ENCODE results near the gene MEF2A. TPM values are rescaled to one million over a fixed set of nuclear protein-coding genes. Genes with fewer than 3 reads are reported as not detected.
A peak's percentile ranks its signal among the peaks of the same experiment; 100 is the strongest.

Gene MEF2A
- total and polyA plus RNA-seq, 2 donors (not counting 1 experiment from before 2014, with no cell fraction given) = 44.0 to 102 TPM

DNA sequence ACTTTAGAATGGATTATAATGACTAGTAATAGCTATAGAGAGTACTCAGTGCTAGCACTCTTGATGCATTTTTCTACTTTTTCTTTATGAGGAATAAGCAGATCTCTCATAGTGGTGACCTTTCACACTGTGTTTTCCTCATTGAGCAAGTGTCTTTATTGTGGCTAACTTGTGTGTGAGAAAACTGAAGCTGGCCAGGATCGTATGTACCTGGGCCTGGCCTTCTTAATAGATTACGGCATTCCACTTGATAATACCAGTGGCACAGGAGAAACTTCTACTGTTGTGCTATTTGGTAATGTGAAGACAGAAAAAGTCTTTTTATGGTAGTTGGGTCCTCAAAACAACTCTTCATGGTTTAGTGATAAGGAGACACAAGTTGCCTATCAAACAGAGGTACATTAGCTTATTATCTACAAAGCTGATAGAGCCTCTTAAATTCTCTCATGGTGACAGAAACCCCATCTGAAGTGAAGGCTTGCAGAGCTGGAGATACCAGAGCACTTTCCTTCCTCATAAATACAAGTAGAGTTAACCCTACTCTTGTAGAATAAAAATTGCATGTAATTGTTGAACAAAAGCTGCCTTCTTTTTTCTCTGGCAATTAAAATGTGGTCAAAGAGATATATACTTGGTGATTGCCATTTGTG is 102.9 kb downstream of the MEF2A start:
- H3K79me2 ChIP-seq (ENCODE audit: control insufficient read depth, insufficient read depth, low read length) = peaks cover 4% of the 10 kb centered on the region

DNA sequence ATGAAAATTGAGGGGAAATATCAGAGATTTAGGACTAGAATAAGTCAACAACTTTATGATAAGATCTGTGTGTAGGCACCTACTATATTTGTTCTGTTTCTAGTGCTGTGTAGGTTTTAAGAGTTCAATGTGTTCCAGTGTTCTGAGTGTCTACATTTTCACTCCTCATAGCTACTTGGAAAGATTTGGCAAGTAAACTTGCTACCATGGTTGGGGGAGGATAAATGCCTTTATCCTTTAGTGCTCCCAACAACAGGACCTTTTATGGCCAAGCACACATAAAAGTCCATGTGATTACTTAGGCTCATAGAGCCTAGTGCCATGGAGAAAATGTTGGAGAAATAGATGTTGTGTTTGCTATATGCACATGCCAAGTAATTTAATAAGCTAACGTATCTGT is 103.5 kb downstream of the MEF2A start:
- H3K4me1 Mint-ChIP-seq = peaks cover 1% of the 10 kb centered on the region
- no peak overlapping the region for H3K4me3 Mint-ChIP-seq
- H4K20me1 ChIP-seq (ENCODE audit: control insufficient read depth, insufficient read depth, low read length, poor library complexity, severe bottlenecking) = no peaks in the 10 kb centered on the region

More for the DNA sequence above, 102.9 kb downstream of the MEF2A start:
- no peaks in the 10 kb centered on the region for H3K27me3 ChIP-seq (replicated peaks in 1 of 4; ENCODE audit: control extremely low read depth in 1 of 4, control insufficient read depth in 3 of 4, insufficient read depth in 4 of 4, low read length in 3 of 4)
- ChIA-PET CTCF (interaction anchor here (1.2 to 3.3 kb wide), 3 partner anchors 36 to 396 kb away, joined by 4 to 14 read pairs (median 10); no protein-coding TSS in a partner anchor), POLR2A (no interaction called here)
- WGBS (ENCODE audit: insufficient coverage) = 83% methylated on average over 1 of the region's 2 CpGs
- H3K27ac Mint-ChIP-seq = no peak overlapping the region
- peak overlapping the region in 1 of 2 donors; percentile 2 for H3K27ac ChIP-seq (ENCODE audit: low read length in 2 of 2)
- DNase-seq (no peak), ATAC-seq (ENCODE audit: low read depth) (no peak)
- peaks cover 3% of the 10 kb centered on the region for H3K9me3 Mint-ChIP-seq (ENCODE audit: insufficient read depth)
- H3K4me1 ChIP-seq (ENCODE audit: control insufficient read depth in 2 of 2, insufficient read depth in 2 of 2, low read length in 2 of 2) = no peaks in the 10 kb centered on the region
- peaks cover 1% of the 10 kb centered on the region for H3K4me1 Mint-ChIP-seq
- H3K4me2 ChIP-seq (replicated peaks; ENCODE audit: low read depth, low read length, poor library complexity, severe bottlenecking) = no peak overlapping the region
- peaks cover 0 to 37% of the 10 kb centered on the region in 2 experiments for H3K36me3 ChIP-seq (replicated peaks in 1 of 2; ENCODE audit: control extremely low read depth in 1 of 2, control insufficient read depth in 1 of 2, extremely low read depth in 1 of 2, insufficient read depth in 2 of 2, low read length in 1 of 2)
- H3K9ac ChIP-seq (ENCODE audit: low read length) = no peak overlapping the region
- no peak overlapping the region for H2AFZ ChIP-seq (ENCODE audit: insufficient read depth, low read depth, low read length, poor library complexity, severe bottlenecking)
- intact Hi-C loops (cut with micrococcal nuclease) = loop anchor here (5.0 kb wide), 1 partner anchor 36 kb away; no protein-coding TSS in a partner anchor
- H3K9me3 ChIP-seq (ENCODE audit: control extremely low read depth in 1 of 3, control insufficient read depth in 2 of 3, insufficient read depth in 1 of 3, low read length in 2 of 3) = no peaks in the 10 kb centered on the region
- no peak overlapping the region for H3K4me3 Mint-ChIP-seq
- TF ChIP-seq EZH2 (IDR thresholded peaks at IDR 0.05; ENCODE audit: borderline replicate concordance, insufficient read depth, low read depth, low read length, poor library complexity, severe bottlenecking) = no peak
- TF ChIP-seq, protein P1, sequence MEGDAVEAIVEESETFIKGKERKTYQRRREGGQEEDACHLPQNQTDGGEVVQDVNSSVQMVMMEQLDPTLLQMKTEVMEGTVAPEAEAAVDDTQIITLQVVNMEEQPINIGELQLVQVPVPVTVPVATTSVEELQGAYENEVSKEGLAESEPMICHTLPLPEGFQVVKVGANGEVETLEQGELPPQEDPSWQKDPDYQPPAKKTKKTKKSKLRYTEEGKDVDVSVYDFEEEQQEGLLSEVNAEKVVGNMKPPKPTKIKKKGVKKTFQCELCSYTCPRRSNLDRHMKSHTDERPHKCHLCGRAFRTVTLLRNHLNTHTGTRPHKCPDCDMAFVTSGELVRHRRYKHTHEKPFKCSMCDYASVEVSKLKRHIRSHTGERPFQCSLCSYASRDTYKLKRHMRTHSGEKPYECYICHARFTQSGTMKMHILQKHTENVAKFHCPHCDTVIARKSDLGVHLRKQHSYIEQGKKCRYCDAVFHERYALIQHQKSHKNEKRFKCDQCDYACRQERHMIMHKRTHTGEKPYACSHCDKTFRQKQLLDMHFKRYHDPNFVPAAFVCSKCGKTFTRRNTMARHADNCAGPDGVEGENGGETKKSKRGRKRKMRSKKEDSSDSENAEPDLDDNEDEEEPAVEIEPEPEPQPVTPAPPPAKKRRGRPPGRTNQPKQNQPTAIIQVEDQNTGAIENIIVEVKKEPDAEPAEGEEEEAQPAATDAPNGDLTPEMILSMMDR (IDR thresholded peaks at IDR 0.05) = no peak
- no peak overlapping the region for H3K4me3 ChIP-seq (ENCODE audit: control extremely low read depth in 1 of 5, extremely low read depth in 1 of 5, insufficient read depth in 1 of 5, low read depth in 2 of 5, low read length in 4 of 5)
- H3K27me3 Mint-ChIP-seq = no peaks in the 10 kb centered on the region
- H4K20me1 ChIP-seq (ENCODE audit: control insufficient read depth, insufficient read depth, low read length, poor library complexity, severe bottlenecking) = no peaks in the 10 kb centered on the region

More for the DNA sequence above, 103.5 kb downstream of the MEF2A start:
- H3K36me3 ChIP-seq (replicated peaks in 1 of 2; ENCODE audit: control extremely low read depth in 1 of 2, control insufficient read depth in 1 of 2, extremely low read depth in 1 of 2, insufficient read depth in 2 of 2, low read length in 1 of 2) = peaks cover 0 to 33% of the 10 kb centered on the region in 2 experiments
- no peak overlapping the region for H3K9ac ChIP-seq (ENCODE audit: low read length)
- TF ChIP-seq, protein P1 (IDR thresholded peaks at IDR 0.05) = no peak
- no peak for TF ChIP-seq EZH2 (IDR thresholded peaks at IDR 0.05; ENCODE audit: borderline replicate concordance, insufficient read depth, low read depth, low read length, poor library complexity, severe bottlenecking)
- ChIA-PET POLR2A (interaction anchor here (1.1 kb wide), 1 partner anchor 151 kb away, joined by 4 read pairs; no protein-coding TSS in a partner anchor), CTCF (interaction anchor here (1.7 to 3.3 kb wide), 2 partner anchors 35 to 382 kb away, joined by 10 to 14 read pairs; no protein-coding TSS in a partner anchor)
- H3K4me1 ChIP-seq (ENCODE audit: control insufficient read depth in 2 of 2, insufficient read depth in 2 of 2, low read length in 2 of 2) = no peaks in the 10 kb centered on the region
- no peak overlapping the region for H3K4me2 ChIP-seq (replicated peaks; ENCODE audit: low read depth, low read length, poor library complexity, severe bottlenecking)
- no peak for DNase-seq
- H3K27ac ChIP-seq (ENCODE audit: low read length in 2 of 2) = peak overlapping the region in 1 of 2 donors; percentile 2
- peaks cover 2% of the 10 kb centered on the region for H3K79me2 ChIP-seq (ENCODE audit: control insufficient read depth, insufficient read depth, low read length)
- Mint-ChIP-seq H3K9me3 (ENCODE audit: insufficient read depth) (peaks cover 3% of the 10 kb centered on the region), H3K27ac (no peak overlapping the region), H3K27me3 (no peaks in the 10 kb centered on the region)
- ATAC-seq (ENCODE audit: low read depth) = no peak
- no peaks in the 10 kb centered on the region for H3K27me3 ChIP-seq (replicated peaks in 1 of 4; ENCODE audit: control extremely low read depth in 1 of 4, control insufficient read depth in 3 of 4, insufficient read depth in 4 of 4, low read length in 3 of 4)
- intact Hi-C loops (cut with micrococcal nuclease) = loop anchor here (5.0 kb wide), 1 partner anchor 37 kb away; no protein-coding TSS in a partner anchor
- WGBS (ENCODE audit: insufficient coverage) = no CpG with 5 or more reads among the region's 1 CpG
- H3K4me3 ChIP-seq (ENCODE audit: control extremely low read depth in 1 of 5, extremely low read depth in 1 of 5, insufficient read depth in 1 of 5, low read depth in 2 of 5, low read length in 4 of 5) = no peak overlapping the region
- no peak overlapping the region for H2AFZ ChIP-seq (ENCODE audit: insufficient read depth, low read depth, low read length, poor library complexity, severe bottlenecking)
- no peaks in the 10 kb centered on the region for H3K9me3 ChIP-seq (ENCODE audit: control extremely low read depth in 1 of 3, control insufficient read depth in 2 of 3, insufficient read depth in 1 of 3, low read length in 2 of 3)
